ENCODE results near the gene ZNF783. TPM values are rescaled to one million over a fixed set of nuclear protein-coding genes. Genes with fewer than 3 reads are reported as not detected.

Gene ZNF783
- total RNA-seq (10 to 100 TPM; 11.6 to 27.6 (median 21.2) TPM), polyA plus RNA-seq (10 to 100 TPM in 1 of 2 donors, 1 to 10 TPM in 1; 5.5 to 12.2 TPM)
- long read RNA-seq, donor 1, partial matches to known transcripts = 13 of 34 reads
- long read RNA-seq, donor 1, other reads (novel, unspliced or antisense) = 21 of 34 reads
- long read RNA-seq, donor 2, full-length matches to known transcripts = 3 of 3 reads
- long read RNA-seq, donor 2, partial matches to known transcripts = 0 of 3 reads
- long read RNA-seq, donor 2, other reads (novel, unspliced or antisense) = 0 of 3 reads
- long read RNA-seq, donor 3, full-length matches to known transcripts = 7 of 50 reads
- long read RNA-seq, donor 3, partial matches to known transcripts = 27 of 50 reads
- long read RNA-seq, donor 3, other reads (novel, unspliced or antisense) = 16 of 50 reads

DNA sequence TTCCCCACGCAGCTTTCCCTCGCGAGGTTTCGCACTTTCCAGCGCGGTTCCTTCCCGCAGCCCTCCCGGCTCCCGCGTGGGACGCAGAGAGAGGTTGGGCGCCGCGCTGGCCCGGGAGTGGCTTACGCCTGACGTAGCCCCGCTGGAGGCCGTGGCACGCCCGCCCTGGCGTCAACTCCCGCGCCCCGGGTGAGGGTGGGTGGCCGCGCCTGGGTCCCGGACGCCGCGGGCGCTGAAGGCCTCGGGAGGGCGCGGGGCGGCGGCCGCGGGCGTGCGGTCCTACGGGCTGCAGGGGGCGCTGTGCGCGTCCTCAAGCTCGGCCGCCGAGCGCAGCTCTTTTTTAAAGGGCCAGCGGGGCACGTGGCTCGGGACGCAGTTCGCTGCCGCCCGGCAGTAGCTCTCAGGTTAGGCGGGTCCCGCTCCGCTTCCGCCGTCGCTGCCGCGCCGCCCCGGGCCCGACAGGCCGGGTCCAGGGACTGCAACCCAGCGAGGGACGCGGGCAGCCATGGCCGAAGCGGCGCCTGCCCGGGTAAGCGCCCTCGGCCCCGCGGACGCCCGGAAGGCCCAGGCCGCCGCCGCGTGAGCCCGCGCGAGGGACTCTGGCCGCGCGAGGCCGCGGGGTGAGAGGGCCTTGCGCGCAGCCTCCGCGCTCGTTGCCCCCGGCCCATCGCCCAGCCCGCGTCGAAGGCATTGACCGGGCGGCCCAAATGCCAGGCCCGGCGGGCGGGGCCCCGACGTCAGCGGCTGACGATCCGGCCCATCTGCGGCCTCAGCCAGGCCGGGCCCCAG lies at the start of gene ZNF783:
TSS of gene ZNF783 (plus strand) at position 368 of the 789 bp plus-strand sequence. CDS start at position 506, 138 bp downstream.
- intact Hi-C loops (cut with DNase I) = loop anchor here in 2 of 4 donors (10.0 kb wide), 2 partner anchors 163 to 363 kb away; no protein-coding TSS in a partner anchor
- 0 to 1% (median 1%) methylated on average over 73 to 115 of the region's 115 CpGs for WGBS, 3 donors
- H3K36me3 ChIP-seq = no peaks in the 10 kb centered on the region
- TF ChIP-seq EP300 (IDR thresholded peaks at IDR 0.05) (no peak), POLR2A (IDR thresholded peaks at IDR 0.05) (peak; percentile 28)
- TF ChIP-seq, protein P1, sequence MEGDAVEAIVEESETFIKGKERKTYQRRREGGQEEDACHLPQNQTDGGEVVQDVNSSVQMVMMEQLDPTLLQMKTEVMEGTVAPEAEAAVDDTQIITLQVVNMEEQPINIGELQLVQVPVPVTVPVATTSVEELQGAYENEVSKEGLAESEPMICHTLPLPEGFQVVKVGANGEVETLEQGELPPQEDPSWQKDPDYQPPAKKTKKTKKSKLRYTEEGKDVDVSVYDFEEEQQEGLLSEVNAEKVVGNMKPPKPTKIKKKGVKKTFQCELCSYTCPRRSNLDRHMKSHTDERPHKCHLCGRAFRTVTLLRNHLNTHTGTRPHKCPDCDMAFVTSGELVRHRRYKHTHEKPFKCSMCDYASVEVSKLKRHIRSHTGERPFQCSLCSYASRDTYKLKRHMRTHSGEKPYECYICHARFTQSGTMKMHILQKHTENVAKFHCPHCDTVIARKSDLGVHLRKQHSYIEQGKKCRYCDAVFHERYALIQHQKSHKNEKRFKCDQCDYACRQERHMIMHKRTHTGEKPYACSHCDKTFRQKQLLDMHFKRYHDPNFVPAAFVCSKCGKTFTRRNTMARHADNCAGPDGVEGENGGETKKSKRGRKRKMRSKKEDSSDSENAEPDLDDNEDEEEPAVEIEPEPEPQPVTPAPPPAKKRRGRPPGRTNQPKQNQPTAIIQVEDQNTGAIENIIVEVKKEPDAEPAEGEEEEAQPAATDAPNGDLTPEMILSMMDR (IDR thresholded peaks at IDR 0.05) = peak; percentile 59 to 97 (median 93)
- peak; percentile 85 to 94 (median 87) for DNase-seq
- H3K27me3 ChIP-seq = no peaks in the 10 kb centered on the region
- H3K27ac ChIP-seq = peak within 1 kb of the TSS; percentile 46 to 92
- peak within 1 kb of the TSS; percentile 63 for H3K4me3 ChIP-seq
- H3K4me1 ChIP-seq (ENCODE audit: insufficient read depth) = no peaks in the 10 kb centered on the region
- H3K9me3 ChIP-seq = no peaks in the 10 kb centered on the region

DNA sequence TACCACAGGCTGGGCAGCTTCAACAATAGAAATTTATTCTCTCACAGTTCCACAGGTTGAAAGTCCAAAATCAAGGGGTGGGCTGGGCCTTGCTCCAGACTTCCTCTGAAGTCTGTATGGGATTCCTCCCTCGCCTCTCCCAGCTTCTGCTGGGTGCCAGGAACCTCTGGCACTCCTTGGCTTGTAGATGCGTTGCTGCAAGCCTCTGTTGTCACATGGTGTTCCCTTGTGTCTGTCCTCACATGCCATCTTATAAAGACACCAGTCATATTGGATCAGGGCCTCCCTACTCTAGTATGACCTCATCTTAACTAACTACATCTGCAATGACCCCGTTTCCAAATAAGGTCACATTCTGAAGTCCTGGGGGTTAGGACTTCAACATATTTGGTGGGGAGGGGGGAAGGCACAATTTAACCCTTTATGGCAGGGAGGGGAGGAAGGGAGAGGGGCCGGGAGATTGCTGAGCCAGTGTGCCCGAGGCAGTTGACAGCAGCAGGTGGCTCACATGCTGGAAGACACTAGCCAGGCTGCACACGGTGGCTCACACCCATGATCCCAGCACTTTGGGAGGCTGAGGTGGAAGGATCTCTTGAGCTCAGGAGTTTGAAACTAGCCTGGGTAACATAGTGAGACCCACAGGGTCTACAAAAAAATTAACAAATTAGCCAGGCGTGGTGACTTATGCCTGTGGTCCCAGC lies 47.8 kb upstream of the ZNF783 start:
- no peak overlapping the region for H3K27ac ChIP-seq
- no peak overlapping the region for H3K4me3 ChIP-seq
- intact Hi-C loops (cut with DNase I) = no loop called here
- no peaks in the 10 kb centered on the region for H3K27me3 ChIP-seq
- DNase-seq = no peak
- H3K9me3 ChIP-seq = no peaks in the 10 kb centered on the region
- WGBS, 3 donors = 75 to 76% (median 76%) methylated on average over 7 of the region's 7 CpGs
- H3K4me1 ChIP-seq (ENCODE audit: insufficient read depth) = no peaks in the 10 kb centered on the region
- H3K36me3 ChIP-seq = no peaks in the 10 kb centered on the region
- TF ChIP-seq, protein P1 (IDR thresholded peaks at IDR 0.05) = no peak
- TF ChIP-seq POLR2A (IDR thresholded peaks at IDR 0.05) = no peak
- no peak for TF ChIP-seq EP300 (IDR thresholded peaks at IDR 0.05)

DNA sequence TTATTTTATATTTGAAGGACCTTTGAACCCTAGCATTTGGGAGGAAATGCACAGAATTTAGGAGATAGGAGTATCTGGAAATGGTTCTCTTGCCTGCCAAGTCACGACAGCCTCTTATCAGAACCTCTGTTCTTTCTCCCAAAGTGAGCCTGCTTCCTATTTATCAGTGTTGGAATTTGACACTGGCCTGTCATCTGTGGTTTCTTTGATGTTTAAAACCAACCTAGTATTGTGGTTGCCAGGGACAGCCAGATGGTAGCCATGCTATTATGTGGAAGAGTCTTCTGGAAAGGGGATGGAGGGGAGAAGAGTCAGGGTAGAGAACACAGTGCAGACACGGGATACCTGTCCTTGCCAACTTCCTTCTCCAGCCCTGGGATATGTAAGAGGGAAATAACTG lies 45.6 kb upstream of the ZNF783 start:
- intact Hi-C loops (cut with DNase I) = no loop called here
- WGBS, 3 donors = 27 to 41% (median 29%) methylated on average over 2 of the region's 2 CpGs
- no peaks in the 10 kb centered on the region for H3K36me3 ChIP-seq
- no peaks in the 10 kb centered on the region for H3K4me1 ChIP-seq (ENCODE audit: insufficient read depth)
- no peaks in the 10 kb centered on the region for H3K9me3 ChIP-seq
- no peaks in the 10 kb centered on the region for H3K27me3 ChIP-seq
- H3K27ac ChIP-seq = no peak overlapping the region
- no peak for DNase-seq
- TF ChIP-seq, protein P1 (IDR thresholded peaks at IDR 0.05) = no peak
- TF ChIP-seq POLR2A (IDR thresholded peaks at IDR 0.05) = no peak
- no peak overlapping the region for H3K4me3 ChIP-seq

DNA sequence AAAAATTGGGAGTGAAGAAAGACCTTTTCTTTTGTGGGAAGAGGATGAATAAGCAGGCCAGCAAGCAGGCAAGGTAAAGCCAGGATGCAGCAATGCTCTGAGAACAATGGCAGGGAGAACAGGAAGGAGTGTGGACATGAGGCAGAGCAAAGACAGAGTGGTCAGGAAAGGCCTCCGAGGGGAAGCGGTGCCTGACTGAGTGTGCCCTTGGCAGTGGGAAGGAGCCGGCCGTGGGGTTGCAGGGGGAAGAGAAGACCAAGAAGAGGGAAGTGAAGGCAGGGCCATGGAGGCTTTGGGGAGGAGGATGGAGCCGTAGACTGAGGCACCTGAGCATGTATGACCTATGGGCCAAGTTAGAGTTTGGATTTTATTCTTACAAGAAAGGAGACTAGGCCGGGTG lies 44.4 kb upstream of the ZNF783 start:
- intact Hi-C loops (cut with DNase I) = no loop called here
- no peaks in the 10 kb centered on the region for H3K9me3 ChIP-seq
- 88 to 92% (median 90%) methylated on average over 6 of the region's 6 CpGs for WGBS, 3 donors
- no peaks in the 10 kb centered on the region for H3K27me3 ChIP-seq
- H3K4me1 ChIP-seq (ENCODE audit: insufficient read depth) = no peaks in the 10 kb centered on the region
- H3K4me3 ChIP-seq = no peak overlapping the region
- DNase-seq = no peak
- no peak for TF ChIP-seq POLR2A (IDR thresholded peaks at IDR 0.05)
- TF ChIP-seq EP300 (IDR thresholded peaks at IDR 0.05) = no peak
- TF ChIP-seq, protein P1 (IDR thresholded peaks at IDR 0.05) = no peak
- no peak overlapping the region for H3K27ac ChIP-seq
- H3K36me3 ChIP-seq = no peaks in the 10 kb centered on the region

Measured in ovary (tissue), 10 donors.